IMR-90 (cell line): ENCODE measurements around the gene FA2H. TPM values are rescaled to one million over a fixed set of nuclear protein-coding genes. Genes with fewer than 3 reads are reported as not detected.

Source experiments
- ATAC-seq: fragments of 200-7000 bp; cut with Tn5 transposase; 2 replicates; pipeline ENCODE4 v1.9.1; 2020; ENCODE audit warnings: low read depth, mild to moderate bottlenecking, moderate library complexity
- BruUV-seq: library from RNA; stranded (reverse); fragments of 400-500 nt; replicated peaks from 2 replicates; lab custom pipeline; 2021; lab: Mats Ljungman, UMichigan
- CTCF ChIA-PET: fragments of 300-600 bp; formaldehyde crosslinking; extraction: SDS; loops from one replicate; lab custom pipeline; 2021; ENCODE audit warnings: antibody characterized with exemption; lab: Yijun Ruan, JAX
- POLR2A ChIA-PET: fragments of 300-600 bp; sonication (Branson Sonifier 250); formaldehyde crosslinking; loops from one replicate; lab custom pipeline; 2022; ENCODE audit warnings: antibody characterized with exemption; ENCODE audit not compliant: unreplicated experiment; lab: Charles Lee
- DNase-seq: peaks from one replicate; pipeline ENCODE4 v3.0.0; 2013
- H2AFZ ChIP-seq: replicated peaks from 2 replicates; pipeline ENCODE3; 2013; ENCODE audit warnings: low read length, mild to moderate bottlenecking; ENCODE audit not compliant: poor library complexity
- H2AK5ac ChIP-seq: 2 replicates; pipeline ENCODE4 v1.6.1; 2013; ENCODE audit warnings: low read depth, low read length, inconsistent platforms
- H2AK9ac ChIP-seq: replicated peaks from 2 replicates; pipeline ENCODE3; 2013; ENCODE audit warnings: mild to moderate bottlenecking, low read depth, low read length, moderate library complexity; ENCODE audit not compliant: poor library complexity
- H2BK120ac ChIP-seq: 2 replicates; pipeline ENCODE4 v1.6.1; 2013; ENCODE audit warnings: low read depth, low read length, inconsistent platforms
- H2BK15ac ChIP-seq: 3 replicates; pipeline ENCODE4 v1.6.1; 2013; ENCODE audit warnings: low read depth, low read length, inconsistent platforms
- H2BK20ac ChIP-seq: 2 replicates; pipeline ENCODE4 v1.6.1; 2013; ENCODE audit warnings: low read depth, mild to moderate bottlenecking, inconsistent platforms, low read length, moderate library complexity
- H2BK5ac ChIP-seq: 2 replicates; pipeline ENCODE4 v1.6.1; 2013; ENCODE audit warnings: mild to moderate bottlenecking, low read depth, low read length, inconsistent platforms; ENCODE audit not compliant: poor library complexity, severe bottlenecking
- H3K14ac ChIP-seq: replicated peaks from 2 replicates; pipeline ENCODE4 v1.6.1; 2013; ENCODE audit warnings: low read depth, low read length, inconsistent platforms
- H3K18ac ChIP-seq: 2 replicates; pipeline ENCODE4 v1.6.1; 2013; ENCODE audit warnings: low read depth, low read length, control low read depth
- H3K23ac ChIP-seq: 2 replicates; pipeline ENCODE4 v1.6.1; 2013; ENCODE audit warnings: low read depth, low read length, inconsistent platforms
- H3K27ac ChIP-seq: 2 replicates; pipeline ENCODE4 v1.5.1; 2013; ENCODE audit warnings: mild to moderate bottlenecking, control low read depth, low read length; ENCODE audit not compliant: insufficient read depth
- H3K27me3 ChIP-seq: 2 replicates; pipeline ENCODE4 v1.6.1; 2013; ENCODE audit warnings: low read length; ENCODE audit not compliant: control insufficient read depth, insufficient read depth
- H3K36me3 ChIP-seq: 2 replicates; pipeline ENCODE4 v1.6.1; 2013; ENCODE audit warnings: low read length, mixed read lengths; ENCODE audit not compliant: control insufficient read depth, insufficient read depth
- H3K4ac ChIP-seq: 2 replicates; pipeline ENCODE4 v1.6.1; 2013; ENCODE audit warnings: low read depth, low read length, inconsistent platforms
- H3K4me1 ChIP-seq: 2 replicates; pipeline ENCODE4 v1.6.1; 2013; ENCODE audit warnings: low read length, mixed read lengths; ENCODE audit not compliant: control insufficient read depth, insufficient read depth
- H3K4me2 ChIP-seq: 2 replicates; pipeline ENCODE4 v1.6.1; 2013; ENCODE audit warnings: low read depth, mild to moderate bottlenecking, control low read depth, low read length, moderate library complexity
- H3K4me3 ChIP-seq: 2 replicates; pipeline ENCODE4 v1.5.1; 2013; ENCODE audit warnings: low read depth, mild to moderate bottlenecking, control low read depth, low read length, moderate library complexity; ENCODE audit not compliant: insufficient read depth
- H3K56ac ChIP-seq: 2 replicates; pipeline ENCODE4 v1.6.1; 2013; ENCODE audit warnings: low read length, inconsistent platforms; ENCODE audit not compliant: insufficient read depth; ENCODE audit errors: extremely low read depth
- H3K79me1 ChIP-seq, 2 experiments: 2 replicates each; pipeline ENCODE4 v1.6.1; 2013; ENCODE audit warnings: low read length in 2 of 2, inconsistent platforms in 1 of 2, low read depth in 1 of 2
- H3K9ac ChIP-seq: 2 replicates; pipeline ENCODE4 v1.6.1; 2013; ENCODE audit warnings: low read depth, low read length, control low read depth
- H3K9me1 ChIP-seq: 2 replicates; pipeline ENCODE4 v1.6.1; 2013; ENCODE audit warnings: low read length, inconsistent platforms; ENCODE audit not compliant: insufficient read depth
- H3K9me3 ChIP-seq: 2 replicates; pipeline ENCODE4 v1.6.1; 2013; ENCODE audit warnings: low read length; ENCODE audit not compliant: control insufficient read depth, insufficient read depth
- H4K20me1 ChIP-seq: 2 replicates; pipeline ENCODE4 v1.6.1; 2013; ENCODE audit warnings: low read length, inconsistent platforms; ENCODE audit not compliant: insufficient read depth
- H4K5ac ChIP-seq: 2 replicates; pipeline ENCODE4 v1.6.1; 2013; ENCODE audit warnings: mild to moderate bottlenecking, low read depth, low read length, control low read depth
- H4K8ac ChIP-seq, 2 experiments: 2 replicates each; pipeline ENCODE4 v1.6.1; 2013; ENCODE audit warnings: low read depth in 2 of 2, low read length in 2 of 2, control low read depth in 1 of 2, inconsistent platforms in 1 of 2
- H4K91ac ChIP-seq: 2 replicates; pipeline ENCODE4 v1.6.1; 2013; ENCODE audit warnings: low read depth, low read length, inconsistent platforms; ENCODE audit not compliant: insufficient read depth
- CEBPB ChIP-seq: IDR thresholded peaks from 2 replicates; pipeline ENCODE4 v1.6.1; 2012; ENCODE audit warnings: low read depth, low read length, improper control_type of control experiment
- CHD1 ChIP-seq: IDR thresholded peaks from 2 replicates; pipeline ENCODE4 v1.6.1; 2012; ENCODE audit warnings: low read depth, low read length, improper control_type of control experiment
- MXI1 ChIP-seq: IDR thresholded peaks from 2 replicates; pipeline ENCODE4 v1.6.1; 2012; ENCODE audit warnings: low read depth, mild to moderate bottlenecking, low read length, moderate library complexity, borderline replicate concordance
- NFE2L2 ChIP-seq: fragments of 150-350 bp; IDR thresholded peaks from 2 replicates; pipeline ENCODE4 v1.6.1; 2016; ENCODE audit warnings: low read depth, mild to moderate bottlenecking, low read length
- WGBS, 2 experiments: methylation state at CpG; one replicate each; pipeline versions ENCODE4 v1.1.5 to v1.1.7; 2013; ENCODE audit warnings: missing lambda C conversion rate in 2 of 2; ENCODE audit not compliant: insufficient read length in 1 of 2; ENCODE audit errors: extremely low coverage in 2 of 2; 5-methylcytosine and 5-hydroxymethylcytosine counted together
- dilution Hi-C: fragments of 300-500 bp; cut with HindIII; formaldehyde crosslinking; loops from one replicate; pipeline ENCODE4 v1.14.3; 2018; ENCODE audit warnings: low sequenced_read_pairs; ENCODE audit not compliant: unreplicated experiment
- in situ Hi-C: fragments of 300-500 bp; cut with MboI; formaldehyde crosslinking; loops from 3 replicates; pipeline ENCODE4 v1.14.3; 2019; ENCODE audit warnings: low sequenced_read_pairs, inconsistent platforms, mixed read lengths
- intact Hi-C: fragments of 100-400 bp; cut with micrococcal nuclease; formaldehyde crosslinking; loops from 2 replicates; pipeline ENCODE4 v1.10.0; 2022
- polyA plus RNA-seq, 3 experiments: library from polyadenylated mRNA; depleted of rRNA; stranded (reverse); fragments of >200 nt; gene quantifications; 2 replicates each; pipeline ENCODE4 v1.2.3, GENCODE V29; 2012; ENCODE audit warnings: low replicate concordance in 1 of 3
- total RNA-seq: library from RNA; depleted of rRNA; stranded (reverse); fragments of >200 nt; gene quantifications from 2 replicates; pipeline ENCODE4 v1.2.3, GENCODE V29; 2012

Gene FA2H
- total and polyA plus RNA-seq, 2 of the 4 experiments (the other 2 are of a cell fraction): not detected

DNA sequence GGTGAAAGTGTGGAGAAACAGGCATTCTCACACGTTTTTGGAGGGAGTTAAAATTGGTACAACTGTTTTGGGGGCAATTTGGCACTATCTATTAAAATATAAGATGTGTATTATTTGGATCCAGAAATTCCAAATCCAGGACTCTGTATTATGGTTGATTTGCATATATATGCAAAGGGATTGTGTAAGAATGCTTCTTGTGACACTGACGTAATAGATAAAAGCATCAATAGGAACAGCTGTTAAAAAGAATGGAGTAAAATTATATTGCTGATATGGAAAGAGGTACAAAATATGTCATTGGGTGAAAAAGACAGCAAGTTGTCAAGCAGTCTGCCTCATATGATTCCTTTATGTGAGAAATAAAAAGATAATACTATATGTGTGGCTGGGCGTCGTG lies 17.3 kb downstream of the FA2H start:
- Histone ChIP-seq H3K4ac (no peak overlapping the region), H2BK15ac (no peak overlapping the region), H3K4me1 (no peaks in the 10 kb centered on the region), H2AK5ac (no peak overlapping the region), H2AFZ (no peak overlapping the region), H3K36me3 (no peaks in the 10 kb centered on the region), H2AK9ac (no peak overlapping the region), H3K18ac (no peak overlapping the region), H2BK5ac (no peak overlapping the region), H3K14ac (no peak overlapping the region), H4K5ac (no peak overlapping the region), H2BK20ac (no peak overlapping the region), H3K56ac (no peak overlapping the region), H3K4me2 (no peak overlapping the region), H4K91ac (no peak overlapping the region), H2BK120ac (no peak overlapping the region), H3K27ac (no peak overlapping the region), H3K27me3 (peaks cover 9% of the 10 kb centered on the region), H4K20me1 (no peaks in the 10 kb centered on the region), H4K8ac (no peak overlapping the region), H3K79me1 (no peaks in the 10 kb centered on the region), H3K9me3 (no peaks in the 10 kb centered on the region), H3K9me1 (no peaks in the 10 kb centered on the region; the same call in 1 of the 2 replicates), H3K4me3 (no peak overlapping the region), H3K23ac (no peak overlapping the region), H3K9ac (no peak overlapping the region)
- in situ Hi-C loops: no loop called here
- intact Hi-C loops: no loop called here
- no peak for DNase-seq
- no peak for ATAC-seq
- dilution Hi-C loops: no loop called here
- POLR2A ChIA-PET: no interaction called here
- 25% methylated on average over 1 of the region's 4 CpGs; no CpG with 5 or more reads in 1 of the 2 experiments for WGBS, 2 experiments
- no peak for TF ChIP-seq NFE2L2
- TF ChIP-seq MXI1: no peak
- peak; percentile 57 for TF ChIP-seq CEBPB
- TF ChIP-seq CHD1: no peak
- CTCF ChIA-PET: no interaction called here
- BruUV-seq: no TSS peak
